HepG2 (cell line): ENCODE results near the gene NR2F1-AS1. TPM values are rescaled to one million over a fixed set of nuclear protein-coding genes. Genes with fewer than 3 reads are reported as not detected.

ENCODE experiments used
- ATAC-seq: fragments of 200-7000 bp; cut with Tn5 transposase; 3 replicates; pipeline ENCODE4 v1.9.1; 2020; ENCODE audit warnings: mild to moderate bottlenecking, moderate library complexity
- BruUV-seq: library from RNA; stranded (reverse); fragments of 400-500 nt; replicated peaks from 2 replicates; lab custom pipeline; 2021; lab: Mats Ljungman, UMichigan
- CTCF ChIA-PET: fragments of 300-600 bp; formaldehyde crosslinking; extraction: SDS; loops from one replicate; lab custom pipeline; 2021; ENCODE audit warnings: low total read pairs, inconsistent platforms, low intra/inter-chr PET ratio; lab: Yijun Ruan, JAX
- POLR2A ChIA-PET: fragments of 350-600 bp; sonication (Branson Sonifier 250); formaldehyde crosslinking; loops from one replicate; lab custom pipeline; 2020; ENCODE audit warnings: antibody characterized with exemption, inconsistent platforms; lab: Yijun Ruan, JAX
- DNase-seq: peaks from one replicate; pipeline ENCODE4 v3.0.0-alpha.2; 2015; ENCODE audit warnings: low spot score
- FAIRE-seq: peaks from 3 replicates; lab custom pipeline; 2011; peaks lifted over from hg19 to GRCh38; lab: Jason Lieb, UNC
- H2AFZ ChIP-seq: one replicate; pipeline ENCODE4 v1.6.1; 2011; ENCODE audit warnings: low read length, inconsistent platforms
- H3K27ac ChIP-seq: fragments of 300-600 bp; 3 replicates; pipeline ENCODE4 v1.8.0; 2011; ENCODE audit warnings: mixed run types, mild to moderate bottlenecking, mixed read lengths, low read length, inconsistent platforms; ENCODE audit not compliant: insufficient read depth; ENCODE audit errors: extremely low read length
- H3K27me3 ChIP-seq, 2 experiments: fragments of 200-600 bp in 1 of 2; 2 replicates in 1 of 2; 3 replicates in 1 of 2; pipeline versions ENCODE4 v1.6.0 to v1.8.0; 2011; ENCODE audit warnings: low read length in 2 of 2, mild to moderate bottlenecking in 2 of 2, moderate library complexity in 2 of 2, inconsistent platforms in 1 of 2; ENCODE audit not compliant: insufficient read depth in 2 of 2, control insufficient read depth in 1 of 2
- H3K36me3 ChIP-seq, 2 experiments: fragments of 200-600 bp in 1 of 2; replicated peaks in 1 of 2; 2 replicates in 1 of 2; 3 replicates in 1 of 2; pipeline versions ENCODE4 v1.5.1 to v1.8.0; 2011; ENCODE audit warnings: low read length in 2 of 2, inconsistent platforms in 1 of 2; ENCODE audit not compliant: insufficient read depth in 2 of 2, control insufficient read depth in 1 of 2
- H3K4me1 ChIP-seq: 2 replicates; pipeline ENCODE4 v1.5.1; 2012; ENCODE audit warnings: low read length, inconsistent platforms; ENCODE audit not compliant: insufficient read depth
- H3K4me2 ChIP-seq: 2 replicates; pipeline ENCODE4 v1.6.0; 2011; ENCODE audit warnings: low read depth, low read length, inconsistent platforms
- H3K4me3 ChIP-seq, 3 experiments: fragments of 200-600 bp in 1 of 3; sonication (generic), shearing (Covaris generic) in 1 of 3; replicated peaks in 1 of 3; 2 replicates each; pipeline ENCODE4 v1.5.1; 2011 to 2016; ENCODE audit warnings: low read length in 3 of 3, inconsistent platforms in 2 of 3, low read depth in 2 of 3, mild to moderate bottlenecking in 2 of 3, control low read depth in 1 of 3, mixed read lengths in 1 of 3; ENCODE audit not compliant: insufficient read depth in 1 of 3
- H3K79me2 ChIP-seq: one replicate; pipeline ENCODE4 v1.6.1; 2011; ENCODE audit warnings: low read length, inconsistent platforms; ENCODE audit not compliant: insufficient read depth
- H3K9ac ChIP-seq: 2 replicates; pipeline ENCODE4 v1.6.0; 2011; ENCODE audit warnings: mild to moderate bottlenecking, low read depth, low read length, inconsistent platforms; ENCODE audit not compliant: insufficient read depth
- H3K9me3 ChIP-seq: 2 replicates; pipeline ENCODE4 v1.5.1; 2012; ENCODE audit warnings: mild to moderate bottlenecking, low read length
- H4K20me1 ChIP-seq: 2 replicates; pipeline ENCODE4 v1.6.0; 2011; ENCODE audit warnings: inconsistent platforms, mild to moderate bottlenecking, low read length, moderate library complexity; ENCODE audit not compliant: insufficient read depth
- CEBPG ChIP-seq: IDR thresholded peaks from 2 replicates; pipeline ENCODE4 v1.6.1; 2016
- HNRNPUL1 ChIP-seq: fragments of 200-400 bp; formaldehyde crosslinking; IDR thresholded peaks from 2 replicates; pipeline ENCODE4 v1.6.1; 2017; ENCODE audit warnings: low read depth, mild to moderate bottlenecking, low read length, moderate library complexity
- KDM5B ChIP-seq: sonication (generic); formaldehyde crosslinking; IDR thresholded peaks from 2 replicates; pipeline ENCODE4 v1.4.0; 2020; ENCODE audit warnings: missing genetic modification reagents, mild to moderate bottlenecking, borderline replicate concordance
- NFIB ChIP-seq: sonication (generic); formaldehyde crosslinking; IDR thresholded peaks from 2 replicates; pipeline ENCODE4 v1.9.0; 2021; ENCODE audit warnings: missing genetic modification reagents, mild to moderate bottlenecking, borderline replicate concordance
- NFIC ChIP-seq: IDR thresholded peaks from 2 replicates; pipeline ENCODE4 v1.6.1; 2012; ENCODE audit warnings: mild to moderate bottlenecking, low read length, inconsistent platforms
- YEATS4 ChIP-seq: sonication (generic); formaldehyde crosslinking; IDR thresholded peaks from 2 replicates; pipeline ENCODE4 v1.4.0; 2020; ENCODE audit warnings: missing genetic modification reagents, borderline replicate concordance
- ZFP62 ChIP-seq: sonication (generic); formaldehyde crosslinking; IDR thresholded peaks from 2 replicates; pipeline ENCODE4 v1.4.0; 2020; ENCODE audit warnings: missing genetic modification reagents
- ZNF17 ChIP-seq: sonication (generic); formaldehyde crosslinking; IDR thresholded peaks from 2 replicates; pipeline ENCODE4 v1.5.0; 2020; ENCODE audit warnings: mild to moderate bottlenecking, missing genetic modification reagents
- ZNF225 ChIP-seq: sonication (generic); formaldehyde crosslinking; IDR thresholded peaks from 2 replicates; pipeline ENCODE4 v1.4.0; 2020; ENCODE audit warnings: mild to moderate bottlenecking, missing genetic modification reagents
- ZNF260 ChIP-seq: sonication (generic); formaldehyde crosslinking; IDR thresholded peaks from 2 replicates; pipeline ENCODE4 v1.4.0; 2020; ENCODE audit warnings: missing genetic modification reagents, low read depth, mild to moderate bottlenecking, borderline replicate concordance
- ZNF564 ChIP-seq: sonication (generic); formaldehyde crosslinking; IDR thresholded peaks from 2 replicates; pipeline ENCODE4 v1.8.1; 2023; ENCODE audit warnings: mild to moderate bottlenecking, missing genetic modification reagents
- ZNF589 ChIP-seq: sonication (generic); formaldehyde crosslinking; conservative IDR thresholded peaks from 2 replicates; pipeline ENCODE4 v1.8.0; 2022; ENCODE audit warnings: mild to moderate bottlenecking, moderate library complexity, missing genetic modification reagents
- ZNF883 ChIP-seq: sonication (generic); formaldehyde crosslinking; IDR thresholded peaks from 2 replicates; pipeline ENCODE4 v1.5.1; 2020; ENCODE audit warnings: mild to moderate bottlenecking, missing genetic modification reagents; ENCODE audit errors: not compliant biosample characterization
- WGBS: methylation state at CpG from one replicate; pipeline ENCODE4 v1.1.6; 2017; ENCODE audit warnings: low lambda C conversion rate; 5-methylcytosine and 5-hydroxymethylcytosine counted together
- in situ Hi-C: cut with HindIII; loops from 2 replicates; pipeline ENCODE4 v1.10.0; 2017; ENCODE audit warnings: low pct_unique_long_range_greater_than_20kb; ENCODE audit not compliant: extremely low pct_ligation_motif_present
- intact Hi-C: fragments of 100-400 bp; cut with micrococcal nuclease; formaldehyde crosslinking; loops from one replicate; pipeline ENCODE4 v1.10.0; 2022; ENCODE audit not compliant: unreplicated experiment
- polyA plus RNA-seq, 8 experiments: library from polyadenylated mRNA; depleted of rRNA in 3 of 8; stranded (reverse) in 7 of 8; unstranded in 1 of 8; fragments of >200 nt; fragmentation: Illumina TruSeq in 4 of 8; extraction: Trizol in 4 of 8; gene quantifications; 2 replicates each; pipeline versions ENCODE4 v1.2.1 to v1.2.3, GENCODE V29; 2011 to 2016; ENCODE audit warnings: low read depth in 4 of 8, missing spikeins in 1 of 8, mixed read lengths in 1 of 8; ENCODE audit not compliant: insufficient read depth in 1 of 8
- total RNA-seq, 5 experiments: library from RNA; depleted of rRNA; stranded (reverse); fragments of >200 nt; fragmentation: Illumina TruSeq; extraction: Trizol; gene quantifications; 2 replicates each; pipeline ENCODE4 v1.2.3, GENCODE V29; 2016; ENCODE audit warnings: low read depth in 1 of 5
- TF ChIP-seq, protein P1 (sequence below): sonication (generic); formaldehyde crosslinking; IDR thresholded peaks from 2 replicates; pipeline ENCODE4 v1.4.0; 2020; ENCODE audit warnings: mild to moderate bottlenecking, low read depth, missing genetic modification reagents
- TF ChIP-seq, protein P2 (sequence below): sonication (generic); formaldehyde crosslinking; IDR thresholded peaks from 2 replicates; pipeline ENCODE4 v1.5.0; 2020; ENCODE audit warnings: missing genetic modification reagents
- TF ChIP-seq, protein P3 (sequence below): sonication (generic); formaldehyde crosslinking; IDR thresholded peaks from 2 replicates; pipeline ENCODE4 v1.4.0; 2020; ENCODE audit warnings: missing genetic modification reagents, borderline replicate concordance
- TF ChIP-seq, protein P4 (sequence below): sonication (generic); formaldehyde crosslinking; conservative IDR thresholded peaks from 2 replicates; pipeline ENCODE4 v1.4.0; 2020; ENCODE audit warnings: missing genetic modification reagents
- TF ChIP-seq, protein P5 (sequence below): IDR thresholded peaks from 2 replicates; pipeline ENCODE4 v1.6.1; 2018; ENCODE audit warnings: missing genetic modification reagents

NR2F1-AS1 gene
- total and polyA plus RNA-seq, 2 of the 13 experiments (the other 11 are each of a cell fraction or from before 2014, with no cell fraction given): 2.8 TPM

DNA sequence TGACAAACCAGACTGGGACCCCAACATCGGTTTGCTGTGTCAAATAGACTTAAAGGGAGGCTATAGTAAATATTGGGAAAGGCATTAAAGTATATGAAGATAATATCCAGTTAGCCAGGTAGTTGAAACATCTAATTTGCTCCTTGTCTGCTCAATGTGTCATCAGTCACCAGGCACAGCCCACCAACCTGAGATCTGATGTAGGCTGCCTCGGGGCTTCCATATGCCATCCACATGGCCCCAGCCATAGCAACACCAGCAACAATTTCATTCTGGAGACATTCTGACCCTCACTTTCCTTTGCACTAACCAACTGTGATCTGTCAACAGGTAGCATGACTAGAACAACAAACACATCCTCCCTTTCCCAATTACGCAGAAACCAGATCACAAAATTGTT, 196.0 kb downstream of the NR2F1-AS1 start:
- 47% methylated on average over 2 of the region's 3 CpGs for WGBS
- POLR2A ChIA-PET: no interaction called here
- Histone ChIP-seq H3K4me1 (no peaks in the 10 kb centered on the region), H3K36me3 (no peaks in the 10 kb centered on the region), H2AFZ (no peak overlapping the region), H3K27ac (no peak overlapping the region), H3K27me3 (peaks cover 0 to 3% of the 10 kb centered on the region in 2 experiments; a peak in 2 of 5 replicates), H3K9me3 (no peaks in the 10 kb centered on the region), H3K4me3 (no peak overlapping the region), H3K4me2 (no peak overlapping the region), H4K20me1 (no peaks in the 10 kb centered on the region), H3K79me2 (no peaks in the 10 kb centered on the region), H3K9ac (no peak overlapping the region)
- ATAC-seq: no peak
- BruUV-seq: no TSS peak
- no peak for DNase-seq
- intact Hi-C loops (no loop called here), in situ Hi-C loops (no loop called here)
- no peak for FAIRE-seq
- CTCF ChIA-PET: no interaction called here
- TF ChIP-seq ZNF225 (no peak), ZNF17 (CRISPR knock-in tag) (no peak), ZNF260 (CRISPR knock-in tag) (no peak), NFIC (no peak), ZNF589 (CRISPR knock-in tag) (no peak), ZFP62 (no peak), ZNF564 (no peak), NFIB (no peak), HNRNPUL1 (no peak), KDM5B (CRISPR knock-in tag) (no peak), YEATS4 (no peak), ZNF883 (no peak), CEBPG (no peak)
- TF ChIP-seq, protein P1, sequence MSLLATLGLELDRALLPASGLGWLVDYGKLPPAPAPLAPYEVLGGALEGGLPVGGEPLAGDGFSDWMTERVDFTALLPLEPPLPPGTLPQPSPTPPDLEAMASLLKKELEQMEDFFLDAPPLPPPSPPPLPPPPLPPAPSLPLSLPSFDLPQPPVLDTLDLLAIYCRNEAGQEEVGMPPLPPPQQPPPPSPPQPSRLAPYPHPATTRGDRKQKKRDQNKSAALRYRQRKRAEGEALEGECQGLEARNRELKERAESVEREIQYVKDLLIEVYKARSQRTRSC (CRISPR knock-in tag): no peak
- TF ChIP-seq, protein P2, sequence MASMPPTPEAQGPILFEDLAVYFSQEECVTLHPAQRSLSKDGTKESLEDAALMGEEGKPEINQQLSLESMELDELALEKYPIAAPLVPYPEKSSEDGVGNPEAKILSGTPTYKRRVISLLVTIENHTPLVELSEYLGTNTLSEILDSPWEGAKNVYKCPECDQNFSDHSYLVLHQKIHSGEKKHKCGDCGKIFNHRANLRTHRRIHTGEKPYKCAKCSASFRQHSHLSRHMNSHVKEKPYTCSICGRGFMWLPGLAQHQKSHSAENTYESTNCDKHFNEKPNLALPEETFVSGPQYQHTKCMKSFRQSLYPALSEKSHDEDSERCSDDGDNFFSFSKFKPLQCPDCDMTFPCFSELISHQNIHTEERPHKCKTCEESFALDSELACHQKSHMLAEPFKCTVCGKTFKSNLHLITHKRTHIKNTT: no peak
- TF ChIP-seq, protein P3, sequence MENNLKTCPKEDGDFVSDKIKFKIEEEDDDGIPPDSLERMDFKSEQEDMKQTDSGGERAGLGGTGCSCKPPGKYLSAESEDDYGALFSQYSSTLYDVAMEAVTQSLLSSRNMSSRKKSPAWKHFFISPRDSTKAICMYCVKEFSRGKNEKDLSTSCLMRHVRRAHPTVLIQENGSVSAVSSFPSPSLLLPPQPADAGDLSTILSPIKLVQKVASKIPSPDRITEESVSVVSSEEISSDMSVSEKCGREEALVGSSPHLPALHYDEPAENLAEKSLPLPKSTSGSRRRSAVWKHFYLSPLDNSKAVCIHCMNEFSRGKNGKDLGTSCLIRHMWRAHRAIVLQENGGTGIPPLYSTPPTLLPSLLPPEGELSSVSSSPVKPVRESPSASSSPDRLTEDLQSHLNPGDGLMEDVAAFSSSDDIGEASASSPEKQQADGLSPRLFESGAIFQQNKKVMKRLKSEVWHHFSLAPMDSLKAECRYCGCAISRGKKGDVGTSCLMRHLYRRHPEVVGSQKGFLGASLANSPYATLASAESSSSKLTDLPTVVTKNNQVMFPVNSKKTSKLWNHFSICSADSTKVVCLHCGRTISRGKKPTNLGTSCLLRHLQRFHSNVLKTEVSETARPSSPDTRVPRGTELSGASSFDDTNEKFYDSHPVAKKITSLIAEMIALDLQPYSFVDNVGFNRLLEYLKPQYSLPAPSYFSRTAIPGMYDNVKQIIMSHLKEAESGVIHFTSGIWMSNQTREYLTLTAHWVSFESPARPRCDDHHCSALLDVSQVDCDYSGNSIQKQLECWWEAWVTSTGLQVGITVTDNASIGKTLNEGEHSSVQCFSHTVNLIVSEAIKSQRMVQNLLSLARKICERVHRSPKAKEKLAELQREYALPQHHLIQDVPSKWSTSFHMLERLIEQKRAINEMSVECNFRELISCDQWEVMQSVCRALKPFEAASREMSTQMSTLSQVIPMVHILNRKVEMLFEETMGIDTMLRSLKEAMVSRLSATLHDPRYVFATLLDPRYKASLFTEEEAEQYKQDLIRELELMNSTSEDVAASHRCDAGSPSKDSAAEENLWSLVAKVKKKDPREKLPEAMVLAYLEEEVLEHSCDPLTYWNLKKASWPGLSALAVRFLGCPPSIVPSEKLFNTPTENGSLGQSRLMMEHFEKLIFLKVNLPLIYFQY (CRISPR knock-in tag): no peak
- TF ChIP-seq, protein P4, sequence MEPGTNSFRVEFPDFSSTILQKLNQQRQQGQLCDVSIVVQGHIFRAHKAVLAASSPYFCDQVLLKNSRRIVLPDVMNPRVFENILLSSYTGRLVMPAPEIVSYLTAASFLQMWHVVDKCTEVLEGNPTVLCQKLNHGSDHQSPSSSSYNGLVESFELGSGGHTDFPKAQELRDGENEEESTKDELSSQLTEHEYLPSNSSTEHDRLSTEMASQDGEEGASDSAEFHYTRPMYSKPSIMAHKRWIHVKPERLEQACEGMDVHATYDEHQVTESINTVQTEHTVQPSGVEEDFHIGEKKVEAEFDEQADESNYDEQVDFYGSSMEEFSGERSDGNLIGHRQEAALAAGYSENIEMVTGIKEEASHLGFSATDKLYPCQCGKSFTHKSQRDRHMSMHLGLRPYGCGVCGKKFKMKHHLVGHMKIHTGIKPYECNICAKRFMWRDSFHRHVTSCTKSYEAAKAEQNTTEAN: no peak
- TF ChIP-seq, protein P5, sequence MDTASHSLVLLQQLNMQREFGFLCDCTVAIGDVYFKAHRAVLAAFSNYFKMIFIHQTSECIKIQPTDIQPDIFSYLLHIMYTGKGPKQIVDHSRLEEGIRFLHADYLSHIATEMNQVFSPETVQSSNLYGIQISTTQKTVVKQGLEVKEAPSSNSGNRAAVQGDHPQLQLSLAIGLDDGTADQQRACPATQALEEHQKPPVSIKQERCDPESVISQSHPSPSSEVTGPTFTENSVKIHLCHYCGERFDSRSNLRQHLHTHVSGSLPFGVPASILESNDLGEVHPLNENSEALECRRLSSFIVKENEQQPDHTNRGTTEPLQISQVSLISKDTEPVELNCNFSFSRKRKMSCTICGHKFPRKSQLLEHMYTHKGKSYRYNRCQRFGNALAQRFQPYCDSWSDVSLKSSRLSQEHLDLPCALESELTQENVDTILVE (CRISPR knock-in tag): no peak
